GM19025 (cell line): ENCODE results near the gene EXOC6.
"Not testable (repeated sequence)": the region's sequence is repeated elsewhere in the genome, so short reads cannot be mapped to it uniquely, and the experiment has no call there.

Experiments
- ATAC-seq: cut with Tn5 transposase; IDR thresholded peaks from one replicate; pipeline ENCODE4 v1.9.1; 2021; ENCODE audit warnings: mild to moderate bottlenecking, low read depth, moderate library complexity; ENCODE audit not compliant: unreplicated experiment

EXOC6 gene

DNA sequence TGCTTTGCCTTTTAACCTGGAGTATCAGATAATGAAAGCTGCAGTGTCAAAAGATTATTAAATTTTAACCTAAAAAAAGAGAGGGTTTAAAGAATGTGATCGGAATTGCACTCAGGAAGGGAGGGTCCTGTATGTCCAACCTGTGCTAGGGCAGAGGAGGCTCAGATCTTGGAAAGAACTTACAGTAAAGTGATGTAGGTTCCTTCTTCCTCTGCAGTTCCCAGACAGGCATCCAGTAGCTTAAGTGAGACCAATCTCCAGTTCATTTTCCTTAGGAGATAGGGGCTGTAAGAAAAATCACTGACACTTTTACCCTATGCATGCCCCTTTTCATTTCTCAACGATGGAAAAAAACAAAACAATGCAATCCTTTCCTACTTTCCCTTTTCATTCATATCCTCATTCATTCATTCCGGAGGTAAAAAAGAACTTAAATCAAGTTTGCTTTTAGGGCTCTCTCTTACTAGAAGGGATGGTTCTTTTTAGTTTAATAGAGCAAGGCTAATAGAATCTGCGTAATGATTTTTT is 28.3 kb downstream of the EXOC6 start:
- no peak for ATAC-seq

DNA sequence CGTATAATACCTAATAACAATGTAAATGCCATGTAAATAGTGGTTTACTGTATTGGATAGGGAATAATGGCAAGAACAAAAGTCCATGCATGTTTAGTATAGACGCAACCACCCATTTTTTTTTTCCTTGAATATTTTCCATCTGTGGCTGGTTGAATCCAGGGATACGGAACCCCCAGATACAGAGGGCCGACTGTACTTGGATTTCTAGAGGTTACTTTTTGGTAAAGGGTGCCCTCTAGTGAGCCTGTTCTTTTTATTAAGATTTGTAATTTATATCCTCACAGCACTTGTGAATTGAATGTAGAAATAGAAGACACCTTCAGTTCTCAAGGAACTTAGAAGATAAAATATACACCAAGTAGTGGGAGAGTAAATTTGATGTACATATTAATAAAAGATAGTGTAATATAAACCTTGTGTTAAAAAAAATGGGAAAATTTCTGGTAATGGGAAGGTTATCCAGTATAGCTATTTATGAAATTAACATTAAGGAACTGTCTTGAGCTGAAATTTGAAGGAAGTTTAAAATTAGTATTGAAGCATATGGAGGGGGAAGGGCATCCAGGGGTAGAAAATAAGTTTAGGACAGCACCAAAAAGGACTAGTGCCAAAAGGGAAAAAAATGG is 32.0 kb downstream of the EXOC6 start:
- ATAC-seq: no peak

DNA sequence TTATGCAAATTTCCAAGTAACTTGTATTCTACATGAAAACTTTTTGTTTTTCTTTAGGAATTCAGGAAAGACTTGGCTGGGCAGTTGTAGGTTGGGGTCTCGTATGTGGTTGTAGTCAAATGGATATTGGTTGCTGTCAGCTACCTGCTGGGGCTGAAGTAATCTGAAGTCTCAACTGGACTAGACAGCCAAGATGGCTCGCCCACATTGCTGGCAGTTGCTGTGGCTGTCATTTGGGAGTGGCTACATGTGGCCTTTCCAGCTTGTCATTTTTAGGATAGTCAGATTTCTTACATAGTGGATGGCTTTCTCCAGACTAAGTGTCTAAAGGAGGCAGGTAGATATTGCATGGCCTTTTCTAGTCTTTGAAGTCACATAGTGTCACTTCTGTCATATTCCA is 32.6 kb downstream of the EXOC6 start:
- ATAC-seq: no peak

DNA sequence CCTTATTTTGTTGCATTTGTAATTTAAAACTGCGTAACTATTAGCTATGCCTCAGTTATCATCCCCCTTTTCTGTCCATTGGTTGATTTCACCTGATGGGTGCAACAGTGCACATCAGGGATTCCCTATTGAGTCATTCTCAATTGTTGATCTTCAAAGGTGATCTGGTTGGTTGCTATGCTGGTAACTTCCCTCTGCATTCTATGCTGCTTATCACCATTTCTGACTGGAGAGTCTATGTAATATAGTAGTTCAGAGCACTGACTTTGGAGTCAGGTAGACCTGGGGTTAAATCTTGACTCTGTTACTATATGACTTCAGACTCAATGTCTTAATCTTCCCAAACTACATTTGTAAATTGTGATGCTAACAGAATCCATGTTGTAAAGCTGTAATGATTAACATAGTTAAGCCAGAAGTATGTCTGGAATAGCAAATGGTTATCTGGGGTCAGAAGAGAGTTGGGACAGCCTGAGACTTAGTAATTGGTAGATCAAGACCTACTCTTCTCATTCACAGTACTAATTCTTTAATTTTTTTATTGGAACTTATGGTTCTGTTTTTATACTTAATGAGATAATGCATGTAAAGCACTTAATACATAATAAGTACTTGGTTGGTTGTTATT is 38.1 kb downstream of the EXOC6 start:
- ATAC-seq: no peak

- ATAC-seq: no peak
These were observed 42.2 kb downstream of the EXOC6 start for GRCh38 chr10:92890471-92890870.

GRCh38 chr10:92891885-92892690 is 43.8 kb downstream of the EXOC6 start:
- ATAC-seq: no peak

DNA sequence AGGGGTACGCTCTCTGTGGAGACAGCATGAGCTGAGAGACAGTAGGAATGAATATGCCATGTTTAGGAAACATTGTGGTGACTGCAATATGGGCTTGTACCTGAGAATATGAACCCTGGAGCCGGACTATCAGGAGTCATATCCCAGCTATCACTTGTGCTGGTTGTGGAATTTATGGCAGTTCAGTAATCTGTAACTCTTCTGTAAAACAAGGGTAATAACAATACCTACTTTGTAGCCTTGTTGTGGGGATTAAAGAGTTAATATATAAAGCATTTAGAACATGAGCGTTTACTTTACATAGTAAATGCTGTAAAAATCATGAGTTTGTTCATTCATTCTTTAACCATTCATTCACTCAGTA is 44.4 kb downstream of the EXOC6 start:
- no peak for ATAC-seq

DNA sequence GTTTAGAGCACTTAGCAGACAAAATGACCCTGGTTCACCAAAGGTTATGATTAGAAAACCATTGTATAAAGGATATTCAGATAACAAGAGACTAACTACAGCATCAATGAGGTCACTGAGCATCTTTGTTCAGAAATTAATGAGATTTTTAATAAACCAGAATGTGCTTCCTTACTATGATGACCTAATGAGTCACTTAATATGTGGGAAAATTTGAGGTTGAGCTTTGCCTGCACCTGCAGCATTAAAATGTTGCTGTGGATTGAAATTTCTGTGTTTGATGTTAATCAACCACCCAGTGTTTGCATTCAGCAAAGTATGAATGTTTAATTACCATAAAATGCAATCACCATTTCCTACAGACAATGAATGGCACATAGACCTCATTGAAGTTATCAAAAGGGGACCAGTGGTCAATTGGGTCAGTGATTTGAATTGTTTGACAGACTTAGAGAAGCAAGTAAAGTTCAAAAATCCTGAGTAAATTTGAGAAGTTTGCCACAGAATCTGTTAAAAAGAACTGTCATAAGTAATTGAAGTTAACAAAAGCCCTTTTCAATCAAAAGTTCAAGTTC is 45.8 kb downstream of the EXOC6 start:
- no peak for ATAC-seq

GRCh38 chr10:92897916-92898315 is 49.6 kb downstream of the EXOC6 start:
- no peak for ATAC-seq

GRCh38 chr10:92901819-92902251 is 53.5 kb downstream of the EXOC6 start:
- ATAC-seq: no peak

DNA sequence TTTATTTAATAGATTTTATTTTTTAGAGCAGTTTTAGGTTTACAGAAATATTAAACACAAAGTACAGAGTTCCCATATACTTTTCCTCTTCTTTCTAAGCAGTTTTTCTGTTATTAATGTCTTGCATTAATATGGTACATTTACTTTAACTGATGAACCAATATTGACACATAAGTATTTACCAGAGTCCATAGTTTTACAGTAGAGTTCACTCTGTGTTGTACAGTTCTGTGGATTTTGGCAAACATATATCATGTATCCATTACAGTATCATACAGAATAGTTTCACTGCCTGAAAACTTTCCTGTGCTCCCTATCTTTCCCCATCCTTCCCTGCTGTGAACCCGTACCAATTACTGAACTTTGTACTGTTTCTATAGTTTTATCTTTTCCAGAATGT is 55.3 kb downstream of the EXOC6 start:
- ATAC-seq: no peak

DNA sequence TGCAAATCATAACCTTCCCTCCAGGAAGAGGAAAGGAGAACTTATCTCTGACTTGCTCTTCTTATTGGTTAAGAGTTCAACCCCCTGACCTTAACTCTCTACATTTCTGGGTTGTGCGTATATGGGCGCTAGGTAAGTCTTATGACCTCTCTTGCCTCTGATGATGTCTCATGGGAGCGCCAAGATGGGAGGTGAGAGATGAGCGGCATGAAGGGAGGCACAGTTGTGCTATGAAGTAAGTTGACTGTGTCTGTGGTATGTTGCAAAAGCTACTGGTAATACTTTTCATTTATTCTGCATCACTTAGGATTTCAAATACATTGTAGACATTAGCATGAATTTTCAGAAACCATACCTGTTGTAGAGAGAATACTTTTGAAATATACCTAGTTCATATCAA is 59.0 kb downstream of the EXOC6 start:
- no peak for ATAC-seq

- not testable (repeated sequence) for ATAC-seq
These were observed 64.3 kb downstream of the EXOC6 start for GRCh38 chr10:92912631-92913030.

DNA sequence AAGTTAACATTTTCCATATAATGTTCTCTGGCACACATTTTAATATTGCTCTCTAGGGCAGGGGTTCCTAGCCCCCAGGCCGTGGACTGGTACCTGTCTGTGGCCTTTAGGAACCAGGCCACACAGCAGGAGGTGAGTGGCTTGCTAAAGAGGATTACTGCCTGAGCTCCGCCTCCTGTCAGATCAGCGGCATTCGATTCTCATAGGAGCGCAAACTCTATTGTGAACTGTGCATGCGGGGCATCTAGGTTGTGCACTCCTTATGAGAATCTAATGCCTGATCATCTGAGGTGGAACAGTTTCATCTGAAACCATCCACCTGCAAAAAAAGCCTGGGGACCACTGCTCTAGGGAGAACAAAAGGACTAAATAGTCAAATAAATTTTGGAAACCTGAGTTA is 65.7 kb downstream of the EXOC6 start:
- ATAC-seq: no peak

GRCh38 chr10:92914478-92915325 is 66.4 kb downstream of the EXOC6 start:
- ATAC-seq: no peak

GRCh38 chr10:92915892-92916291 is 67.6 kb downstream of the EXOC6 start:
- no peak for ATAC-seq

DNA sequence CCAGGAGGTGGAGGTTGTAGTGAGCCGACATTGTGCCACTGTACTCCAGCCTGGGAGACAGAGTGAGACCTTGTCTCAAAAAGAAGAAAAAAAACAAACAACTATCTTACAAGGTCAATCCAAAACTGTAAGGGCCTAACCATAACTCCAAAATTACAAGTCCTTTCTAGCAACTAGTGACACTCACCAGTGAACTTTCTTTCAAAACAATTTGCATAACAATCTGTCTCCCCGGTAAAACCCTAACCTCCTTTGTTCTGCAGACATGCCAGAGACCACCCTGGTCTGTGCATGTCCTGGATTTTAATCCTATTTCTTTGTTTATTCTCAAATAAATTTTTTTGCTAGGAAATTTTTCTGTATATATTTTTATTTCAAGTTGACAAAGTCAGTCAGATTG is 68.1 kb downstream of the EXOC6 start:
- ATAC-seq: no peak

GRCh38 chr10:92918603-92919002 is 70.3 kb downstream of the EXOC6 start:
- ATAC-seq: no peak

DNA sequence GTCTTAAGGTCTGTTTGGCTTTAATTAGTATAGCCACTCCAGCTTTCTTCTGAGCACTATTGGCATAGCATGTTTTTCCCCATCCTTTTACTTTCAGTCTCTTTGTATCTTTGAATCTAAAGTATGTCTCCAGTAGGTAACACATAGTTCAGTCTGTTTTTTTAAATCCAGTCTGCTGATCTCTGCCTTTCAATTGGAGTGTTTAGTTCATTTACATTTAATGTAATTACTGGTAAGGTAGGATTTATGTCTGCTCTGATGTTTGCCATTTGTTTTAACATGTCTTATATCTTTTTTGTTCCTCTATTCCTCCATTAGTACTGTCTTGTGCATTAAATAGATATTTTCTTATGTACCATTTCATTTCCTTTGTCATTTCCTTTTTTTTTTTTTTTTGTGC is 72.5 kb downstream of the EXOC6 start:
- ATAC-seq: no peak

DNA sequence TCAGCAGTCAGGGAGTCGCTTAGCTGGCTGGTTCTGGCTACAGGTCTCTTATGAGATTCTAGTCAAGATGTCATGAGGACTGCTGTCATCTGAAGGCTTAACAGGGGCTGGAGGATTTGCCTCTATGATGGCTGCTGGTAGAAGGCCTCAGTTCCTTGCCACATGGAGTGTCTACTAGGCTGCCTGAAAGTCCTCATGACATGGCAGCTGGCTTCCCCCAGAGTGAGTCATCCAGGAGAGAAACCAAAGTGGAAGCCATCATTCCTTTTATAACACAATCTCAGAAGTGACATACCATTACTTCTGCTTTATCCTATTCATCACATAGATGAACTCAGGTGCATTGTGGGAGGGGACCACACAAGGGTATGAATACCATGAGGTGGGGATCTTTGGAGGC is 75.1 kb downstream of the EXOC6 start:
- ATAC-seq: no peak
